Parathyroid adenoma (tissue), 2 donors: ENCODE measurements around the gene CHD9NB.

ENCODE experiments used
- H2AFZ ChIP-seq: fragments of 300-600 bp; sonication (generic); one replicate; pipeline ENCODE4 v1.7.0; 2017; ENCODE audit warnings: antibody characterized with exemption, mild to moderate bottlenecking
- H3K27ac ChIP-seq: fragments of 300-600 bp; sonication (generic); one replicate; pipeline ENCODE4 v1.7.0; 2017
- H3K27me3 ChIP-seq: fragments of 300-600 bp; sonication (generic); one replicate; pipeline ENCODE4 v1.7.0; 2017; ENCODE audit warnings: low read length; ENCODE audit not compliant: control insufficient read depth, insufficient read depth
- H3K36me3 ChIP-seq: fragments of 300-600 bp; sonication (generic); one replicate; pipeline ENCODE4 v1.7.0; 2017; ENCODE audit warnings: low read length; ENCODE audit not compliant: control insufficient read depth, insufficient read depth
- H3K4me1 ChIP-seq: fragments of 300-600 bp; sonication (generic); one replicate; pipeline ENCODE4 v1.7.0; 2017; ENCODE audit warnings: control low read depth
- H3K4me2 ChIP-seq: fragments of 300-600 bp; sonication (generic); one replicate; pipeline ENCODE4 v1.7.0; 2017; ENCODE audit warnings: low read length
- H3K4me3 ChIP-seq: fragments of 300-600 bp; sonication (generic); one replicate; pipeline ENCODE4 v1.7.0; 2017; ENCODE audit warnings: low read depth, low read length
- H3K79me2 ChIP-seq: fragments of 300-600 bp; sonication (generic); one replicate; pipeline ENCODE4 v1.7.0; 2017; ENCODE audit warnings: control low read depth
- H3K9ac ChIP-seq: fragments of 300-600 bp; sonication (generic); one replicate; pipeline ENCODE4 v1.7.0; 2017; ENCODE audit warnings: mild to moderate bottlenecking
- H3K9me3 ChIP-seq: fragments of 300-600 bp; sonication (generic); one replicate; pipeline ENCODE4 v1.7.0; 2017; ENCODE audit warnings: low read length; ENCODE audit not compliant: control insufficient read depth
- TF ChIP-seq, protein P1 (sequence below): fragments of 300-600 bp; sonication (generic); IDR thresholded peaks from one replicate; pipeline ENCODE4 v1.7.0; 2017; ENCODE audit warnings: antibody characterized with exemption, mild to moderate bottlenecking
- donor health status: primary hyperparathyroidism.

Gene CHD9NB

DNA sequence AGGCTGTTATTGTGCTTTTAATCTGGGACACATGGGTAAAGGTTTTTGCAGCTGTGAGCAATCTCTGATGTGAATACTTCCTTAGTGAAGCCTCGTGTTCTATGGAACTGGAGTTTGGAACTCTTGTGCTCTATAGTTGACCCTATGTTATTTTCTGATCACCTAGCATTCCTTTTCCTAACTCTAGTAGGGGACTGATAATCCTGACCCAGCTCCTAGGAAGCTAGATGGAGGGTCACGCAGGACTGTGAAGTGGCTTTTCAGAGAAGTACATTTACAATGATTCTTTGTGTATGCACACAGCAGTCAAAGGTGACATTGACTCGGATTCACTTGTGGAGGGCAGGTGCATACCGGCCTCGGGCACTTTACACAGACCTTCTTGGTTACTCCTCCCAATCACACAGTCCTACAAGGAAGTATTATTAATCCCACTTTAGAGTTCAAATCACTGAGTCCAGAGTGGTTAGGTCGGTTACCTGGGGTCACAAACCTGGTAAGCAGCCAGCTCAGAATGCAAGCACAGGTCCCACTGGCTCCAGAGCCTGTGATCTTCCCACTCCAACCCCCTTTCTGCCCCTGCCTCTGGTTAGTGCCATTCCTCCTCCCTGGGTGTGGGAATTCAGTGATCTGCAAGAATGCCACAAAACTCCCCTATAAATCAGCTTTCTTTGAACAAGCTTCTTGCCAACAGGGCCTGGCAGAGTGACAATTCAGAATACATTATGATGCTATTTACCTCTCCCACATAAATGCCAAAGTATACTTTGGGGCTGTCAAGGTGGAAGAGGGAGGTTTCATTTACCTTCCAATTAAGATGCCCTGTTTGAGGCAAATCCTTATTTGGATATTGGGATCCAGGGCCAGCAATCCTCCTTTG is 7.1 kb downstream of the CHD9NB start:
- Histone ChIP-seq H3K27ac (no peak overlapping the region), H3K9me3 (no peaks in the 10 kb centered on the region), H3K4me3 (no peak overlapping the region), H3K36me3 (no peaks in the 10 kb centered on the region), H3K9ac (no peak overlapping the region), H3K4me1 (peaks cover 15% of the 10 kb centered on the region), H2AFZ (no peak overlapping the region), H3K4me2 (no peak overlapping the region), H3K79me2 (no peaks in the 10 kb centered on the region), H3K27me3 (no peaks in the 10 kb centered on the region)
- TF ChIP-seq, protein P1, sequence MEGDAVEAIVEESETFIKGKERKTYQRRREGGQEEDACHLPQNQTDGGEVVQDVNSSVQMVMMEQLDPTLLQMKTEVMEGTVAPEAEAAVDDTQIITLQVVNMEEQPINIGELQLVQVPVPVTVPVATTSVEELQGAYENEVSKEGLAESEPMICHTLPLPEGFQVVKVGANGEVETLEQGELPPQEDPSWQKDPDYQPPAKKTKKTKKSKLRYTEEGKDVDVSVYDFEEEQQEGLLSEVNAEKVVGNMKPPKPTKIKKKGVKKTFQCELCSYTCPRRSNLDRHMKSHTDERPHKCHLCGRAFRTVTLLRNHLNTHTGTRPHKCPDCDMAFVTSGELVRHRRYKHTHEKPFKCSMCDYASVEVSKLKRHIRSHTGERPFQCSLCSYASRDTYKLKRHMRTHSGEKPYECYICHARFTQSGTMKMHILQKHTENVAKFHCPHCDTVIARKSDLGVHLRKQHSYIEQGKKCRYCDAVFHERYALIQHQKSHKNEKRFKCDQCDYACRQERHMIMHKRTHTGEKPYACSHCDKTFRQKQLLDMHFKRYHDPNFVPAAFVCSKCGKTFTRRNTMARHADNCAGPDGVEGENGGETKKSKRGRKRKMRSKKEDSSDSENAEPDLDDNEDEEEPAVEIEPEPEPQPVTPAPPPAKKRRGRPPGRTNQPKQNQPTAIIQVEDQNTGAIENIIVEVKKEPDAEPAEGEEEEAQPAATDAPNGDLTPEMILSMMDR: no peak

DNA sequence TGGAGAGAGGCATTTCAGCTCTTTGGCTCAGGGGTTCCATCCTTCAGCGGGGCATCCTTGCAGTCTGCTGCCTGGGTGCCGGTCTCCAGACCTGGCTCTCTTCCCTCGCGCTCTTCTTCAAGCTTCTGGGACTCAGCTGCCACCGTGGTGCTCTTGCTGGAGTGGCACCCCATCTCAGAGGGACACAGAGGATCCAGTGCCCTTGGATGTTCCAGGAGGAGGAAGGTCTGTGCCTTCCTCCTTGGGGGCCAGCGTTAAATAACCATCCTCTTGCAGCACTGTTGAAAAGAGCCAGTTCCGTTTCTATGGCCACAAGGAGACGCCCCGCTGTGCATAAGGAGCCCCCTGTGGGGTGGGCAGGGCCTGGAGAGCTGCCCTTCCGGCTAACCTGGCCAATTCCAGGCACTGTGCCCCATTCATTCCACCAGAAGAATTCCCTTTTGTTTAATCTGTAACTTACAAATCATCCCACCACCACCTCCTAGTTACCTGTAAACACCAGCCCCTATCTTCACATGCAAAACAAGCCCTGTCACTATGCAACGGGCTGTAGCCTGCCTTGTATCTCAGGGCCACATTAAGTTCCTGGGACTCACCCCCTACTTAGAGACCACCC is 8.6 kb downstream of the CHD9NB start:
- Histone ChIP-seq H3K79me2 (no peaks in the 10 kb centered on the region), H2AFZ (peak overlapping the region; percentile 1), H3K27me3 (no peaks in the 10 kb centered on the region), H3K9me3 (no peaks in the 10 kb centered on the region), H3K27ac (peak overlapping the region; percentile 1), H3K4me1 (peaks cover 15% of the 10 kb centered on the region), H3K36me3 (no peaks in the 10 kb centered on the region), H3K9ac (no peak overlapping the region), H3K4me2 (no peak overlapping the region), H3K4me3 (no peak overlapping the region)
- TF ChIP-seq, protein P1: no peak

DNA sequence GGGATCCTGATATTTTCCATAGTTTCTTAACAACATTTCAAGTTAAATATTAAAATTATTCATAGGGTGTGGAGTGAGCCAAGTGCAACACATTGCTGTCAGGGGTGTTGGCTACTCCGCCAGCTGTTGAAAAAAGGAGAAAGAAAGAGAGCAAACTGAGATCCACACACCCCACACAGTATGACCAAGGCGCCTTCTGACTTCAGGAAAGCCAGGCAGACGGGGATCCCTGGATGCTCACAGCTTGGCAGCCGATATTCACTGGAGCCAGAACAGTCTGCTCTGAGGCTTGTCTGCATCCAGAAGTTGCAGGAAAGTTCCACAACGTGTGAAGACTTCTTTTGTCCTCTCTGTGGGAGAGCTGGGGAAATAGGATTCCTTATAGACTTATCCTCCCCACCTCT is 9.3 kb downstream of the CHD9NB start:
- H3K4me1 ChIP-seq: peaks cover 15% of the 10 kb centered on the region
- no peak overlapping the region for H3K4me3 ChIP-seq
- no peak overlapping the region for H3K27ac ChIP-seq

DNA sequence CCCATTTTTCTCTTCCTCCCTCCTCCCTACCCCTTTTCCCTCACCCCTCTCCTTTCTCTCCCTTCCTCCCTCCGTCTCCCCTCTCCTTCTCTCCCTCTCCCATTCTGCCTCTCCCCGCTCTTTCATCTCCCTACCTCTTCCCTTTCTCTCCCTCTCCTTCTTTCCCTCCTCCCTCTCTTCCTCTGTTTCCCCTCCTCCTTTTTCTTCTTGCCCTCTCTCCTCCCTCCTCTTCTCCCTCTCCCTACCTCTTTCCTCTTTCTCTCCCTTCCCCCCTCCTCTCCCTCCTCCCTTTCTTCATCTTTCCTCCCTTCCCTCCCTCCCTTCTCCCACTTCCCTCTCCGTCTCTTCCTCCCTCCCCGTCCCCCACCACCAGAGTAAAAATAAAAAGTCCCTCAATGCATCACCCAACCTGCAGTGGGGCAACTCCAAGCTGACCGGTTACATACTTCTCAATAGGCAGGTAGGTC is 10.4 kb downstream of the CHD9NB start:
- H3K4me3 ChIP-seq: no peak overlapping the region

More for the DNA sequence above, 9.3 kb downstream of the CHD9NB start:
- TF ChIP-seq, protein P1: no peak
- no peaks in the 10 kb centered on the region for H3K27me3 ChIP-seq
- H3K79me2 ChIP-seq: no peaks in the 10 kb centered on the region
- H3K9ac ChIP-seq: no peak overlapping the region
- no peaks in the 10 kb centered on the region for H3K9me3 ChIP-seq
- H3K36me3 ChIP-seq: no peaks in the 10 kb centered on the region
- no peak overlapping the region for H3K4me2 ChIP-seq
- H2AFZ ChIP-seq: peak overlapping the region; percentile 1

More for the DNA sequence above, 10.4 kb downstream of the CHD9NB start:
- Histone ChIP-seq H3K36me3 (no peaks in the 10 kb centered on the region), H3K4me2 (no peak overlapping the region), H2AFZ (peak overlapping the region; percentile 61), H3K9ac (no peak overlapping the region), H3K27me3 (no peaks in the 10 kb centered on the region), H3K27ac (no peak overlapping the region), H3K79me2 (no peaks in the 10 kb centered on the region), H3K9me3 (no peaks in the 10 kb centered on the region), H3K4me1 (peaks cover 15% of the 10 kb centered on the region)
- TF ChIP-seq, protein P1: no peak
